Activated CD8-positive, alpha-beta memory T cell treated with anti-CD3 and anti-CD28 coated beads, Interleukin-2, amount 50 U/mL, for 48 hours (primary cell): ENCODE results near the gene DDX42.
"Not testable (repeated sequence)": the region's sequence is repeated elsewhere in the genome, so short reads cannot be mapped to it uniquely, and the experiment has no call there.

Experiments
- DNase-seq: peaks from one replicate; pipeline ENCODE4 v3.0.0-alpha.2; 2020

The DDX42 gene

DNA sequence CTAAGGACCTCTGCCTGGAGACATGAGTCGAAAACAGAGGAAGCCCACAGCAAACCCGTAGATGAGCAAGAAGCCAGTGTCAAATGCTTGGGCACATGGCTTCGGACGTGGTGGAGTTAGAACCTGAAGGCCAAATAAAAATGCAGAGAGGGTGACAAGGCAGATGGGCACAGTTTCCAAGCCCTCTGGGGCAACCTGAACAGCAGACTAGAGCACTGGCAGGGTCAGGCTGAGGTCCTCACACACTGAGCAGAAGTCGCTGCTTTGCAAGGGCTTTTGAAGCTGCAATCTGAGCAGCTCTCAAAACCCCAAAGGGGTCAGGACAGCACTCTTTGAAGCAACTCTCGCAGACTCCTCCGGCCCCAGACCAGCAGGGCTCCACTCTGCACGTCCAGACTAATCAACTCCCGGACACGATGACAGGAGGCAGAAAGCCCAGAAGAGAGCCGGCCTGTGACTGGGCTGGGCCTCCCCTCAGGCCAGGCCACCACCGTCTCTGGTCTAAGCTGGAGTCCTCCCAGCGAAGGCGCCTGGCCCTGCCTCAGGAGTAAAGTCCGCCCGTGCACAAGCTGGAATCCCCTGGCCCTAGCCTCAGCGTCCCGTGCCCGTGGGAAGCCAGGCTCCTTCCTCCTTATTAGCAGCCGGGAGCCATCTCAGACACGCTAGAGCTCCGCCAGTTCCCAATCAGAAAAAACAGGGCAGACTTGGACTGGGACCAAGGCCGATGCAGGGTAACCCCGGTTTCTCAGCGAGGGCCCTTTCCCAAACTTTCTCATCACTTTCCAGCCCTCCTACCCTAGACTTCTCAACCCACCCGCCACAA is 67.6 kb downstream of the DDX42 start:
- peak; percentile 63 for DNase-seq

DNA sequence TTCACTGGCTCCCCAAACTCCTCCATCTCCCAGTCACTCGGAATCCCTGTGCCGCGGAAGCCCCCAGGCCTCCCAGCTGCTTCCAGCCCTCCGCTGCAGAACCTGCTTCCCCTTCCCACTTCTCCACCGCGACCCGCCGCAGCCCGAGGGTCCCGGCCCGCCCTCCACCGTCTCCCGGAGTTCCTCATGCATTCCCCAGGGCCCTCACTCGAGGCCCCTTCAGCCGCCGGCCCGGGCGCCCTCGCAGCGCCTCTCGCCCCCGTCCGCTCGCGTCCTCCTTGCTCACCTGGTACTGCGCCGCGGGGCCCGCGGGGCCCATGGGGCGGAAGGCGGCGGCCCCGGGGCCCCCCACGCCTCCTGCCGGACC is 68.2 kb downstream of the DDX42 start:
- peak; percentile 75 for DNase-seq

DNA sequence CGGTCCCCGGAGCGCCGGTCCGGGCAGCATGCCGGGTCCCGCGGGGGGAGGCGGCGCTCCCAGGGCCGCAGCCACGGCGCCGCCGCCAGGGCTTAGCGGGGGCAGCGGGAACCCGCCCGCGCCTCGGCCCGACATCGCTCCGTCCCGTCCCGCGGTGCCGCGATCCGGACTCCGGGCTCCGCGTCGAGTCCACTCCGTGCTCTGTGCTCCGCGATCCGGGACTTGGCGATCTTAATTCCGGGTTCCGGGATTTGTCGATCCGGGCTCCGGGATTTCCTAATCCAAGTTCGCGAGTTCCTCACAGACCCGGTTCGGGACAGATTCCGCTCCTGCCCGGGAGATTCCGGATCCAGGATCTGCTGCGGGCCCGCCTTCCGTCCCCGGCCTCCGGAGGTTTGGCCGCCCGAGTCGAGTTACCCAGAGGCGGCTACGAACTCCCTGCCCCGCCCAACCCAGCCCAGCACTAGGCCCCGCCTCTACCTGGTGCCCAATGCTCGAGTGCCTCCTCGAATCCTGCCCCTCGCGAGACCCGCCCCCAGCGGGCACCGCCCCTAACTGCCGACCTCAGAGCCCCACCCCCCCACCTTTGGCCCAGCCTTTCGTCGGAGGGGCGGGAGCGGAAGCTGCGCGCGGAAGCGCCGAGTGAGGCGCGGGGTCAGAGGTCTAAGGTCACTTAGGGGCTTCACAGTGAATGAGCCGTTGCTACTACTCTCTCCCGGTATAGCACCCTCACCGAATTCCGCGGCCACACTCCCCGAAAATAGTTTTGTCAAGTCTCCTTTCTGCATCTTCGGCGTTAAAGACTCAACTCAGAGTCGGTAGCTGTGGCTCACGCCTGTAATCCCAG is 68.8 kb downstream of the DDX42 start, which contains the start of gene SMARCD2:
TSS of gene SMARCD2 (minus strand) at position 146 of the 847 bp plus-strand sequence. CDS start at position 135, 11 bp downstream.
- peak; percentile 98 for DNase-seq

GRCh38 chr17:63843387-63843888 is 69.5 kb downstream of the DDX42 start:
- DNase-seq, result peak; percentile 60

- DNase-seq, result no peak
Observed at GRCh38 chr17:63843910-63844677, 70.1 kb downstream of the DDX42 start.

GRCh38 chr17:63845509-63845908 is 71.5 kb downstream of the DDX42 start:
- no peak for DNase-seq

GRCh38 chr17:63847525-63848249 is 73.7 kb downstream of the DDX42 start:
- DNase-seq, result no peak

- DNase-seq, result peak; percentile 99
Observed at GRCh38 chr17:63848834-63849689, 75.1 kb downstream of the DDX42 start.

DNA sequence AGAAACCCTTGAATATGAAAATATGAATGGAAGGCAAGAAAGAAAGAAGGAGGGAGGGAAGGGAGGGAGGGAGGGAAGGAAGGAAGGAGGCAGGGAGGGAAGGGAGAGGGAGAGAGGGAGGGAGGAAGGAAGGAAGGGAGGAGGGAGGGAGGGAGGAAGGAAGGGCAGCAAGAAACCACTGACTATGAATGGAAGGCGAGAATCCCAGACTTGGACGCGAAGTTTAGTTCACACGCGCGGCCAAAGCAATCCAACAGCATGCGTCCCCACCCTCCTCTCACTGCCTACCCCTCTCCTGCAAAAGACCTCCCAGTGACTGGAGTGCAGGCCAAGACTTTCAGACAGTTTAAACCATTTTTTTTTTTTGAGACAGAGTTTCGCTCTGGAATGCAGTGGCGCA is 76.4 kb downstream of the DDX42 start:
- DNase-seq, result no peak

- DNase-seq, result no peak
Observed at GRCh38 chr17:63853260-63853659, 79.3 kb downstream of the DDX42 start.

- no peak for DNase-seq
Observed at GRCh38 chr17:63854709-63855108, 80.7 kb downstream of the DDX42 start.

- DNase-seq, result no peak
Observed at GRCh38 chr17:63855185-63855584, 81.2 kb downstream of the DDX42 start.

- not testable (repeated sequence) for DNase-seq
Observed at GRCh38 chr17:63856425-63856824, 82.5 kb downstream of the DDX42 start.

GRCh38 chr17:63859257-63859656 is 85.3 kb downstream of the DDX42 start:
- no peak for DNase-seq

- not testable (repeated sequence) for DNase-seq
Observed at GRCh38 chr17:63866625-63867024, 92.7 kb downstream of the DDX42 start.
